ENCODE results near the gene TGFBI. TPM values are rescaled to one million over a fixed set of nuclear protein-coding genes. Genes with fewer than 3 reads are reported as not detected.

Gene TGFBI
- total RNA-seq, 1 donor from 2014 or later: 2.3 TPM

DNA sequence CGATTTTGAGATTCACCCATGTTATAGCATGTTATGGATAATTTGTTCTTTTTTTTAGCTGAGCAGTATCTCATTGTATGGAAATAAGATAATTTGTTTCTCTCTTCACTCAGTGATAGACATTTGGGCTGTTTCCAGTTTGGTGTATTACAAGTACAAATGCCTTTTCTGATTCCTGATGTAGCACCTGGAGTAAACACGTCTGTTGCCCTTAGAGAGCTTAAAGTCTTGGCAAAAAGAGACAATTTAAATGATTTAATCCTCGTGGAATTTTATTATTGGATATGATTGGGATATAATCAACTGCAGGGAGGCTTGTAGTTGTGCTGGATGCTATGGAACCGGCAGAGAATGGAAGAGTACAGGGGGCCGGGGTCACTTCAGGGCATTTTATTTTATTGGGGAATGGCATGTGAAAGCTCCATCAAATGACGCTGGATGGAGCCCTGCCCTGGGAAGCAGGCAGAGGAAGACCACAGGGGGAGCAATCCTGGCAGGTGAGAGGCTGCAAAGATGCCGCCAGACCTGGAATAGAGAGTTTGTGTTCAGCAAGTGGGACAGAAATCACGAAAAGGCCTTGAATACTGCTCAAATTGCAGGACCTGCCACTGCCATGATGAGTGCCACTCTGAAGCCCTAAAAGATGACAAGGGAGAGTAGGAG is 31.0 kb upstream of the TGFBI start:
- Mint-ChIP-seq H3K27me3 (peaks cover 64% of the 10 kb centered on the region), H3K4me3 (ENCODE audit: low read depth) (no peak overlapping the region), H3K9me3 (ENCODE audit: low read depth) (no peaks in the 10 kb centered on the region), H3K36me3 (ENCODE audit: insufficient read depth) (no peaks in the 10 kb centered on the region), H3K27ac (no peak overlapping the region), H3K4me1 (ENCODE audit: low read depth) (no peaks in the 10 kb centered on the region)
- DNase-seq (ENCODE audit: low spot score, unreplicated experiment): no peak
- TF ChIP-seq, protein P1, sequence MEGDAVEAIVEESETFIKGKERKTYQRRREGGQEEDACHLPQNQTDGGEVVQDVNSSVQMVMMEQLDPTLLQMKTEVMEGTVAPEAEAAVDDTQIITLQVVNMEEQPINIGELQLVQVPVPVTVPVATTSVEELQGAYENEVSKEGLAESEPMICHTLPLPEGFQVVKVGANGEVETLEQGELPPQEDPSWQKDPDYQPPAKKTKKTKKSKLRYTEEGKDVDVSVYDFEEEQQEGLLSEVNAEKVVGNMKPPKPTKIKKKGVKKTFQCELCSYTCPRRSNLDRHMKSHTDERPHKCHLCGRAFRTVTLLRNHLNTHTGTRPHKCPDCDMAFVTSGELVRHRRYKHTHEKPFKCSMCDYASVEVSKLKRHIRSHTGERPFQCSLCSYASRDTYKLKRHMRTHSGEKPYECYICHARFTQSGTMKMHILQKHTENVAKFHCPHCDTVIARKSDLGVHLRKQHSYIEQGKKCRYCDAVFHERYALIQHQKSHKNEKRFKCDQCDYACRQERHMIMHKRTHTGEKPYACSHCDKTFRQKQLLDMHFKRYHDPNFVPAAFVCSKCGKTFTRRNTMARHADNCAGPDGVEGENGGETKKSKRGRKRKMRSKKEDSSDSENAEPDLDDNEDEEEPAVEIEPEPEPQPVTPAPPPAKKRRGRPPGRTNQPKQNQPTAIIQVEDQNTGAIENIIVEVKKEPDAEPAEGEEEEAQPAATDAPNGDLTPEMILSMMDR (IDR thresholded peaks at IDR 0.05; ENCODE audit: unreplicated experiment): no peak

DNA sequence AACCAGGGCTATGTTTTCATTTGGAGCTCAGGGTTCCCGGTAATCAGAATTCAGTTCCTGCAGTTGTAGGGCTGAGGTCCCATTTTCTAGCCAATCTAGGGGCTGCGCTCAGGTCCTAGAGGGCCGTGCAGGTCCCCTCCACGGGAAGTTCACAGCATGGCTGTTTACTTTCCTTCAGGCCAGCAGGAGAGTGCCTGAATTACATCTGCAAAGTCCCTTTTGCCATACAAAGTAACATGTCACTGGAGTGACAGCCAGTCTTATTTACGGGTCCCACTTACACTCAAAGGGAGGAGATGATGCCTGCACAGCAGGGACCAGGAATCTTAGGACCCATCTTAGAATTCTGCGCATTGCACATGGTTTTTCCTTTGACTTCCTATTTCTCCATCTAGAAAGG is 29.9 kb upstream of the TGFBI start:
- Mint-ChIP-seq H3K27me3 (peaks cover 67% of the 10 kb centered on the region), H3K27ac (no peak overlapping the region), H3K4me1 (ENCODE audit: low read depth) (no peaks in the 10 kb centered on the region), H3K36me3 (ENCODE audit: insufficient read depth) (no peaks in the 10 kb centered on the region), H3K4me3 (ENCODE audit: low read depth) (no peak overlapping the region), H3K9me3 (ENCODE audit: low read depth) (no peaks in the 10 kb centered on the region)
- DNase-seq (ENCODE audit: low spot score, unreplicated experiment): no peak
- TF ChIP-seq, protein P1 (IDR thresholded peaks at IDR 0.05; ENCODE audit: unreplicated experiment): no peak

DNA sequence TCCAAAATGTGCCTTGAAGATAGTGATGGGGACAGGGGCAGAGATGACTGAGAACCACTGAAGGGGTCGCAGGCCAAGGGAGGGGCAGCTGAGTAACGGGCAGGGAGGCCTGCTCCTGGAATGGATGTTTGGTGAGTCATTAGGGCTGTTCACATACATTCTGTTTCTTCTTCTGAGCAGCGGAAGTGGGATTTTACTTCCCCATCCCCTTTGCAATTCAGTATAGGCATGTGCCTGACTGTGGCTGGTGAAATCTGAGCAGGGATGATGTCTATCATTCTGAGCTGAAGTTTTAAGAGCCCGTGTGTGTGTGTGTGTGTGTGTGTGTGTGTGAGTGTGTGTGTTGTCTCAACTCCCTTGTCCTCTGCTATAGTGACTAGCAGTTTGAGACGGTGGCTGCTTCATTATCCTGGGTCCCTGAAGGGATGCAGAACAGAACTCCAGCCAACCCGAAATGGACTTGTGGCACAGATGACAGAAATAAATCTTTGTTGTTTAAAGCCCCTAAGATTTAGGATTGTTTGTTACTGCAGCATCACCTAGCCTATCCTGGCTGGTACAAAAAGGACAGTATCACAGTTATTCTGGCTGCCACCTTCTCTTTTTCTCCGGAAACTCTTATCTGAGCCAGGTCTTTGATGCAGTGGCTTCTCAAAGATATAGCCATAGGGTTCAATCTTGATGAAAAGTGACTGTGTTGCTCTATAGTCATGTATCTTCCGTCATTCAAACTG is 29.2 kb upstream of the TGFBI start:
- Mint-ChIP-seq H3K27me3 (peaks cover 73% of the 10 kb centered on the region), H3K4me1 (ENCODE audit: low read depth) (no peaks in the 10 kb centered on the region), H3K4me3 (ENCODE audit: low read depth) (no peak overlapping the region), H3K36me3 (ENCODE audit: insufficient read depth) (no peaks in the 10 kb centered on the region), H3K27ac (no peak overlapping the region), H3K9me3 (ENCODE audit: low read depth) (no peaks in the 10 kb centered on the region)
- no peak for DNase-seq (ENCODE audit: low spot score, unreplicated experiment)
- TF ChIP-seq, protein P1 (IDR thresholded peaks at IDR 0.05; ENCODE audit: unreplicated experiment): no peak

DNA sequence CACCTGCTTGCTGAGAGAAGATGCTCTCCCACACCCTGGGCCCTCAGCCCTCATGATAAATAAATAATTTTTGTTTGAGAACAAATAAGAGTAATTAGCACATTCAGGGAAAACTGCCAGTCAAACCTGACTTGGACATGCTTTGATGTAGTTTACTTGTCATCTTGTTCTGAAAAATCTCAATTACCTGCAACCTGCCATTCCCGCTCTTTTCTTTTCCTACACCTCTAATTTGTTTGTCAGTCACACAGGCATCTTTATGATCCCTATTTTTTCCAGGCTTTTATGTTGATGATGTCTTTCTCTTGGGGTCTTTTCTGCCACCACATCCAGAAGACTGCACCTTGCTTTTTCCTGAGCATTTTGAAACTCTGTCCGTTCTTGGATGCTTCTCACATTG is 28.6 kb upstream of the TGFBI start:
- peaks cover 75% of the 10 kb centered on the region for H3K27me3 Mint-ChIP-seq
- no peaks in the 10 kb centered on the region for H3K9me3 Mint-ChIP-seq (ENCODE audit: low read depth)
- no peaks in the 10 kb centered on the region for H3K36me3 Mint-ChIP-seq (ENCODE audit: insufficient read depth)
- H3K27ac Mint-ChIP-seq: no peak overlapping the region
- TF ChIP-seq, protein P1 (IDR thresholded peaks at IDR 0.05; ENCODE audit: unreplicated experiment): no peak
- no peak for DNase-seq (ENCODE audit: low spot score, unreplicated experiment)
- H3K4me3 Mint-ChIP-seq (ENCODE audit: low read depth): no peak overlapping the region
- H3K4me1 Mint-ChIP-seq (ENCODE audit: low read depth): no peaks in the 10 kb centered on the region

DNA sequence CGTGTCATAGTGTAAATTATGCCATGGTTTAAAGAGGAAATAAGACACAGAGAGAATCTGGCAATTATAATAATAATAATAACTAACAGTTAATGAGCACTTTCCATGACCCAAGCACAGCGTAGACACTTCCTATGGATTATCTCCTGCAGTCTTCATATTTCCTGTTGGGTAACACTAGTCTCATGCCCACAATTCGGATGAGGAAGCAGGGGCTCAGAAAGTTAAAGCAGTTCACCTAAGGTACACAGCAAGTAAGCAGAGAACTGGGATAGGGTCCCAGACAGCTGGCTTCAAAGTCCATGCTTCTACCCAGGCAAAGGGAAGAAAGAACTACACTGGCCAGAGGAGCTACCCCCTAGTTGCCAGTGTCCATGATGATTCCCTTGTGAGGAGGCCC is 27.9 kb upstream of the TGFBI start:
- H3K9me3 Mint-ChIP-seq (ENCODE audit: low read depth): no peaks in the 10 kb centered on the region
- no peak overlapping the region for H3K4me3 Mint-ChIP-seq (ENCODE audit: low read depth)
- H3K27ac Mint-ChIP-seq: no peak overlapping the region
- peaks cover 79% of the 10 kb centered on the region for H3K27me3 Mint-ChIP-seq
- H3K4me1 Mint-ChIP-seq (ENCODE audit: low read depth): peaks cover 4% of the 10 kb centered on the region
- TF ChIP-seq, protein P1 (IDR thresholded peaks at IDR 0.05; ENCODE audit: unreplicated experiment): no peak
- DNase-seq (ENCODE audit: low spot score, unreplicated experiment): no peak
- H3K36me3 Mint-ChIP-seq (ENCODE audit: insufficient read depth): no peaks in the 10 kb centered on the region

All from progenitor cell of endocrine pancreas (in vitro differentiated cells).